ENCODE measurements around the gene BPIFB2. TPM values are rescaled to one million over a fixed set of nuclear protein-coding genes. Genes with fewer than 3 reads are reported as not detected.

BPIFB2 gene
- polyA plus RNA-seq, 1 experiment: not detected

GRCh38 chr20:33010133-33010504 lies 2.6 kb downstream of the BPIFB2 start:
- no peak for TF ChIP-seq CTCF (IDR thresholded peaks at IDR 0.05; ENCODE audit: low read depth, low read length)
- no peaks in the 10 kb centered on the region for H3K9me3 ChIP-seq (ENCODE audit: control insufficient read depth, insufficient read depth, low read length)
- CTCF ChIA-PET: no interaction called here
- H3K4me3 ChIP-seq (ENCODE audit: low read depth, low read length): no peak overlapping the region
- DNase-seq (ENCODE audit: low read depth, low spot score): no peak
- POLR2A ChIA-PET: no interaction called here
- no peak overlapping the region for H3K27ac ChIP-seq (ENCODE audit: low read depth, low read length)
- peaks cover 7% of the 10 kb centered on the region for H3K27me3 ChIP-seq (ENCODE audit: control insufficient read depth, insufficient read depth, low read length)

- TF ChIP-seq CTCF (IDR thresholded peaks at IDR 0.05; ENCODE audit: low read depth, low read length): no peak
- Histone ChIP-seq H3K4me3 (ENCODE audit: low read depth, low read length) (no peak overlapping the region), H3K27me3 (ENCODE audit: control insufficient read depth, insufficient read depth, low read length) (peaks cover 11% of the 10 kb centered on the region), H3K9me3 (ENCODE audit: control insufficient read depth, insufficient read depth, low read length) (no peaks in the 10 kb centered on the region), H3K27ac (ENCODE audit: low read depth, low read length) (no peak overlapping the region)
- CTCF ChIA-PET: no interaction called here
- POLR2A ChIA-PET: no interaction called here
- no peak for DNase-seq (ENCODE audit: low read depth, low spot score)
These were observed 3.4 kb downstream of the BPIFB2 start for GRCh38 chr20:33010674-33011449.

- no peaks in the 10 kb centered on the region for H3K9me3 ChIP-seq (ENCODE audit: control insufficient read depth, insufficient read depth, low read length)
- ChIA-PET POLR2A (no interaction called here), CTCF (no interaction called here)
- H3K27ac ChIP-seq (ENCODE audit: low read depth, low read length): no peak overlapping the region
- TF ChIP-seq CTCF (IDR thresholded peaks at IDR 0.05; ENCODE audit: low read depth, low read length): no peak
- no peak overlapping the region for H3K4me3 ChIP-seq (ENCODE audit: low read depth, low read length)
- H3K27me3 ChIP-seq (ENCODE audit: control insufficient read depth, insufficient read depth, low read length): peaks cover 11% of the 10 kb centered on the region
- DNase-seq (ENCODE audit: low read depth, low spot score): no peak
These were observed 5.1 kb downstream of the BPIFB2 start for GRCh38 chr20:33012327-33013189.

GRCh38 chr20:33013701-33014326 lies 6.3 kb downstream of the BPIFB2 start:
- CTCF ChIA-PET: no interaction called here
- no peak for DNase-seq (ENCODE audit: low read depth, low spot score)
- Histone ChIP-seq H3K4me3 (ENCODE audit: low read depth, low read length) (no peak overlapping the region), H3K27me3 (ENCODE audit: control insufficient read depth, insufficient read depth, low read length) (peaks cover 16% of the 10 kb centered on the region), H3K9me3 (ENCODE audit: control insufficient read depth, insufficient read depth, low read length) (no peaks in the 10 kb centered on the region), H3K27ac (ENCODE audit: low read depth, low read length) (no peak overlapping the region)
- TF ChIP-seq CTCF (IDR thresholded peaks at IDR 0.05; ENCODE audit: low read depth, low read length): no peak
- POLR2A ChIA-PET: no interaction called here
